Measurements from ENCODE around the gene TENM4. TPM values are rescaled to one million over a fixed set of nuclear protein-coding genes. Genes with fewer than 3 reads are reported as not detected.

The TENM4 gene
- total and polyA plus RNA-seq, 2 of the 8 experiments (the other 6 are each of a cell fraction or from before 2014, with no cell fraction given), result 3.5 to 7.2 TPM

- TF ChIP-seq RBBP5 (IDR thresholded peaks at IDR 0.05; ENCODE audit: borderline replicate concordance, low read depth, low read length) (no peak), BRCA1 (IDR thresholded peaks at IDR 0.05; ENCODE audit: low read depth, low read length) (no peak), MAFK (IDR thresholded peaks at IDR 0.05; ENCODE audit: low read depth, low read length) (no peak), SAP30 (IDR thresholded peaks at IDR 0.05; ENCODE audit: insufficient read depth, insufficient replicate concordance, low read length) (no peak), TAF7 (optimal IDR thresholded peaks at IDR 0.05; ENCODE audit: borderline replicate concordance, low read depth, low read length) (no peak), GABPA (IDR thresholded peaks at IDR 0.05; ENCODE audit: borderline replicate concordance, insufficient read depth, low read length) (no peak), EGR1 (IDR thresholded peaks at IDR 0.05; ENCODE audit: borderline replicate concordance, low read depth, low read length) (no peak), NRF1 (IDR thresholded peaks at IDR 0.05; ENCODE audit: low read depth, low read length) (no peak), HDAC6 (IDR thresholded peaks at IDR 0.05; ENCODE audit: low read depth, low read length) (no peak), SIX5 (IDR thresholded peaks at IDR 0.05; ENCODE audit: low read depth, low read length) (no peak), RXRA (IDR thresholded peaks at IDR 0.05; ENCODE audit: insufficient read depth, low read depth, low read length) (no peak)
- H3K79me2 ChIP-seq (ENCODE audit: control insufficient read depth in 1 of 2, insufficient read depth in 2 of 2, low read length in 2 of 2), result no peaks in the 10 kb centered on the region
- H3K27ac ChIP-seq (ENCODE audit: low read depth, low read length), result no peak overlapping the region
- no peak overlapping the region for H3K4ac ChIP-seq (replicated peaks; ENCODE audit: insufficient read length, low read depth, low read length)
- no peak overlapping the region for H2AFZ ChIP-seq (ENCODE audit: low read length)
- FAIRE-seq (no peak), DNase-seq (ENCODE audit: low read depth in 1 of 2, low spot score in 2 of 2) (no peak)
- H3K23me2 ChIP-seq (ENCODE audit: low read depth, low read length), result no peaks in the 10 kb centered on the region
- H2BK15ac ChIP-seq (ENCODE audit: low read length), result no peak overlapping the region
- no peaks in the 10 kb centered on the region for H3K27me3 ChIP-seq (replicated peaks in 1 of 4; ENCODE audit: control insufficient read depth in 3 of 4, extremely low read depth in 1 of 4, insufficient read depth in 3 of 4, low read length in 3 of 4)
- H4K8ac ChIP-seq (ENCODE audit: extremely low read depth, insufficient read depth, low read length), result no peak overlapping the region
- no peak overlapping the region for H3K14ac ChIP-seq (ENCODE audit: insufficient read length)
- H3K4me2 ChIP-seq (ENCODE audit: insufficient read depth in 1 of 2, low read depth in 2 of 2, low read length in 2 of 2), result no peak overlapping the region
- no peak overlapping the region for H2BK12ac ChIP-seq (ENCODE audit: low read depth, low read length)
- no peaks in the 10 kb centered on the region for H3K9me3 ChIP-seq (ENCODE audit: insufficient read depth in 2 of 2, low read depth in 1 of 2, low read length in 1 of 2)
- H3K23ac ChIP-seq (ENCODE audit: insufficient read length), result no peak overlapping the region
- H2BK5ac ChIP-seq (ENCODE audit: low read depth, low read length), result no peak overlapping the region
- no peaks in the 10 kb centered on the region for H3K4me1 ChIP-seq (replicated peaks in 1 of 4; ENCODE audit: control insufficient read depth in 3 of 4, insufficient read depth in 4 of 4, low read length in 3 of 4)
- H3K79me1 ChIP-seq (ENCODE audit: low read depth, low read length), result no peaks in the 10 kb centered on the region; the same call in 1 of the 2 replicates
- H3K4me3 ChIP-seq (ENCODE audit: extremely low read depth in 1 of 4, insufficient read depth in 2 of 4, low read depth in 3 of 4, low read length in 4 of 4), result no peak overlapping the region
- ChIA-PET POLR2A (ENCODE audit: partially characterized antibody) (no interaction called here), CTCF (ENCODE audit: partially characterized antibody) (interaction anchor here (0.7 to 1.0 kb wide), 2 partner anchors 51 to 279 kb away, joined by 3 read pairs; no protein-coding TSS in a partner anchor)
- no peak overlapping the region for H3K18ac ChIP-seq (ENCODE audit: extremely low read depth, low read length)
- H2BK20ac ChIP-seq (ENCODE audit: low read length), result no peak overlapping the region
- H2AK5ac ChIP-seq (ENCODE audit: low read depth, low read length), result no peak overlapping the region
- H4K5ac ChIP-seq (ENCODE audit: insufficient read length, low read depth, low read length), result no peak overlapping the region
- H3K9ac ChIP-seq (replicated peaks in 1 of 4; ENCODE audit: extremely low read depth in 1 of 4, low read depth in 3 of 4, low read length in 3 of 4), result no peak overlapping the region
- H3K56ac ChIP-seq (replicated peaks; ENCODE audit: insufficient read length, low read depth, low read length), result no peak overlapping the region
- no peak overlapping the region for H4K91ac ChIP-seq (replicated peaks; ENCODE audit: insufficient read length, low read length)
- H2BK120ac ChIP-seq (replicated peaks; ENCODE audit: low read depth, low read length), result no peak overlapping the region
- no peaks in the 10 kb centered on the region for H3K36me3 ChIP-seq (ENCODE audit: control insufficient read depth in 2 of 4, insufficient read depth in 4 of 4, low read length in 3 of 4)
- no peaks in the 10 kb centered on the region for H4K20me1 ChIP-seq (replicated peaks in 1 of 2; ENCODE audit: control insufficient read depth in 1 of 2, insufficient read depth in 2 of 2, low read length in 2 of 2)
- 60% methylated on average over 3 of the region's 3 CpGs; no CpG with 5 or more reads in 1 of the 2 experiments for WGBS, 2 experiments (ENCODE audit: extremely low coverage in 1 of 2, insufficient coverage in 1 of 2, insufficient read length in 1 of 2, insufficient replicate concordance in 2 of 2, low coverage in 1 of 2, low lambda C conversion rate in 2 of 2, missing lambda C conversion rate in 1 of 2)
Observed at GRCh38 chr11:79150966-79151365, 289.9 kb downstream of the TENM4 start.
